Measurements from ENCODE around the gene PPP6R2.

PPP6R2 gene

DNA sequence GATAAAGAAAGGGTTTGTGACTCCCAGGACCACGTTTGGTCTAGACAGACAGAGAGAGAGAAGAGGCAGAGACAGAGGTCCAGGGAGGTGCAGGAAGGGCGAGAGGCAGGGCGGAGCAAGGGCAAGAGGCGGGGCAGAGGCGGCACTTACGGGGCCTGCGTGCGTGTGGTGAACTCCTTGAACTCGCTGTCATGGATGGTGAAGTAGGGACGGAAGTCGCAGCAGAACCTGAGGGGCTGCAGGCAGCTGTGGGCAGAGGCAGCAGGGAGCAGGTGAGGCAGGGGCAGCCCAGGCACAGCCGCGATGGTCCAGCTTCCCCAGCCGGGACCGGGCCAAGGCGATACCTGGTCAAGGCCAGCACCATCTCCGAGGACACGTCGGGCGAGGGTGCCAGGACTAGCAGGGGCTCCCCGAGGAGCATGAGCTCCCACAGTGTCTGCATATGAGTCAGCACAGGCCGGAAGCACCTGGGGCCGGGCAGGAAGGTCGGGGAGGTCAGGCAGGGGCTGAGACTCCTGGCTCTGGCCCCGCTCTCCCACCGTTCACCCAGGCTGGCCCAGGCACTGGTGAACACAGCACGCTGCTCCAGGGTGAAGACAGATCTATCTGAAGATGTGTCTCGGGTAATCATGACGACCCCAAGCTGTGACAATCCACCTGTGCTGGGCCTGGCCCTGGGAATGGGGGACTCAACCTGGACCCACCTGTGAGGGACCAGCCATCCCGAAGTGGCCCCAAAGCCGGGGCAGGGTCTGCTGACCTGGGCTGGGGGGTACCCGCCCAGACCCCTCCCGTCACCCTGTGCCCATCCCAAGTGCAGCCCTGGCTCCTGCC lies 28.5 kb upstream of the PPP6R2 start:
- no peak for DNase-seq (ENCODE audit: low read depth)
- Histone ChIP-seq H3K9ac (ENCODE audit: low read length) (no peak overlapping the region), H3K4me3 (ENCODE audit: low read length) (no peak overlapping the region), H3K27me3 (replicated peaks; ENCODE audit: control insufficient read depth, insufficient read depth, low read length) (no peaks in the 10 kb centered on the region), H3K9me3 (ENCODE audit: control insufficient read depth, low read length) (no peaks in the 10 kb centered on the region), H3K4me1 (ENCODE audit: control insufficient read depth, insufficient read depth, low read length) (no peaks in the 10 kb centered on the region), H3K36me3 (ENCODE audit: control insufficient read depth, insufficient read depth, low read length, severe bottlenecking) (no peaks in the 10 kb centered on the region)

- no peaks in the 10 kb centered on the region for H3K9me3 ChIP-seq (ENCODE audit: control insufficient read depth, low read length)
- no peak for DNase-seq (ENCODE audit: low read depth)
- no peak overlapping the region for H3K4me3 ChIP-seq (ENCODE audit: low read length)
- no peaks in the 10 kb centered on the region for H3K4me1 ChIP-seq (ENCODE audit: control insufficient read depth, insufficient read depth, low read length)
- H3K27me3 ChIP-seq (replicated peaks; ENCODE audit: control insufficient read depth, insufficient read depth, low read length) = no peaks in the 10 kb centered on the region
- H3K36me3 ChIP-seq (ENCODE audit: control insufficient read depth, insufficient read depth, low read length, severe bottlenecking) = no peaks in the 10 kb centered on the region
- H3K9ac ChIP-seq (ENCODE audit: low read length) = no peak overlapping the region
Measured at GRCh38 chr22:50315289-50316113, 27.6 kb upstream of the PPP6R2 start.

DNA sequence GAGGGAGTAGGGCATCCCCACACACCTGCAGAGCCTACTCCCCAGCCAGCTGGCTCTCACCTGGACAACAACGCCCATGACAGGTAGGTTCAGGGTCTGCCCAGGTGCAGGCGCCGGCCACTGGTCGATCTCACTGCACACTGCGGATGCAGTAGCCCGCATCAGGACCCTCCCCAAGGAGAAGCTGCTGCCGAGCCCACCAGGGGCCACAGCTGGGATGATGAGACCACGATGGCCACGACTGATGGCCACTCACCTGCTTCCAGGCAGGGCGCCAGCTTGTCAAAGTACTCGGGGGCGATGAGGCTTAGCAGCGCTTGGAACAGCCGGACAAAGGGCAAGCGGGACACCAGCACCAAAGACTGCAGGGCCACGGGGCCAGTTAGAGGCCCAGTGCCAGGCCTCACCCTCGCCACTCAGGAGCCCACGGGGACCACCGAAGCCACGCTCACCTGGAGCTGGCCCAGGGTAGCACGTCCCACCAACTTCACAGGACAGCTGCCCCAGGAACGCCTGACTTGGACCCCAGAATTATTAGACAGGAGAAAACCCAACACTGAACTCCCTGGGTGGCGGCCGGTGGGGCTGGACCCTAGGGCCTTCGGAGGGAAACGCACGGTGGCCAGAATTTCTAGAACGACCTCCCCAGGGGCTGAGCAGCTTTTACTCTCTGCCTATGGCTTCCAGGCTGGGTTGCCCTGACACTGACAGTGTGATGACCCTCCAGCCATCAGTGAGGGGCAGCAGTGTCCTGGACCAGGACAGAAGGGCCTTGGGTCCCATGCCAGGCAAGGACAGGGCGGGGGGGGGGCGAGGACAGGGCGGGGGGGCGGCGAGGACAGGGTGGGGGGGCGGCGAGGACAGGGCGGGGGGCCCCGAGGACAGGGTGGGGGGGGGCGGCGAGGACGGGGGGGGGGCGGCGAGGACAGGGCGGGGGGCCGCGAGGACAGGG lies 26.7 kb upstream of the PPP6R2 start:
- DNase-seq (ENCODE audit: low read depth) = no peak
- H3K4me1 ChIP-seq (ENCODE audit: control insufficient read depth, insufficient read depth, low read length) = no peaks in the 10 kb centered on the region
- no peak overlapping the region for H3K9ac ChIP-seq (ENCODE audit: low read length)

DNA sequence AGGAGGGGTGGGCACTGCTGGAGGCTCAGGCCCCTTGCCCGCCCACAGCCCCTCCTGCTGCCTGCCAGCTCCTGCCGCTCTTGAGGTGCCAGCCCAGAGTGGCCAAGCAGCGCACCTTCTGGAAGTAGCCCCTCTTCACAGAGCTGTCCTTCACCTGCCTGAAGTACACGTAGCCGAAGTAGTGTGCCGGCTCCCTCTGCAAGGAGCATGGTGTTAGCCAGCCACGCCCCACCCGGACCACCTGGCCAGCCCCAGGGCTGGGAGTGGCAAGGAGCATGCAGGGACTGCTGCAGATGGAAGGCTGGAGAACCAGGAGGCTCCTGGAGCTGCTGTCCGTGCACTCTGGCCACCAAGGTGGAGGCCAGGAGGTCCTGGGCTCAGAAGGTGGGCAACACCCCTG lies 25.9 kb upstream of the PPP6R2 start:
- H3K27me3 ChIP-seq (replicated peaks; ENCODE audit: control insufficient read depth, insufficient read depth, low read length) = no peaks in the 10 kb centered on the region
- H3K36me3 ChIP-seq (ENCODE audit: control insufficient read depth, insufficient read depth, low read length, severe bottlenecking) = no peaks in the 10 kb centered on the region
- H3K9me3 ChIP-seq (ENCODE audit: control insufficient read depth, low read length) = no peaks in the 10 kb centered on the region
- H3K4me3 ChIP-seq (ENCODE audit: low read length) = no peak overlapping the region
- no peak overlapping the region for H3K9ac ChIP-seq (ENCODE audit: low read length)
- H3K4me1 ChIP-seq (ENCODE audit: control insufficient read depth, insufficient read depth, low read length) = no peaks in the 10 kb centered on the region
- no peak for DNase-seq (ENCODE audit: low read depth)

More for the DNA sequence above, 26.7 kb upstream of the PPP6R2 start:
- H3K4me3 ChIP-seq (ENCODE audit: low read length) = no peak overlapping the region
- H3K27me3 ChIP-seq (replicated peaks; ENCODE audit: control insufficient read depth, insufficient read depth, low read length) = no peaks in the 10 kb centered on the region
- H3K36me3 ChIP-seq (ENCODE audit: control insufficient read depth, insufficient read depth, low read length, severe bottlenecking) = no peaks in the 10 kb centered on the region
- no peaks in the 10 kb centered on the region for H3K9me3 ChIP-seq (ENCODE audit: control insufficient read depth, low read length)

GRCh38 chr22:50317674-50318073 lies 25.5 kb upstream of the PPP6R2 start:
- Histone ChIP-seq H3K36me3 (ENCODE audit: control insufficient read depth, insufficient read depth, low read length, severe bottlenecking) (no peaks in the 10 kb centered on the region), H3K9ac (ENCODE audit: low read length) (no peak overlapping the region), H3K4me1 (ENCODE audit: control insufficient read depth, insufficient read depth, low read length) (no peaks in the 10 kb centered on the region), H3K27me3 (replicated peaks; ENCODE audit: control insufficient read depth, insufficient read depth, low read length) (no peaks in the 10 kb centered on the region), H3K9me3 (ENCODE audit: control insufficient read depth, low read length) (no peaks in the 10 kb centered on the region), H3K4me3 (ENCODE audit: low read length) (no peak overlapping the region)
- DNase-seq (ENCODE audit: low read depth) = no peak

- Histone ChIP-seq H3K27me3 (replicated peaks; ENCODE audit: control insufficient read depth, insufficient read depth, low read length) (no peaks in the 10 kb centered on the region), H3K4me3 (ENCODE audit: low read length) (no peak overlapping the region), H3K4me1 (ENCODE audit: control insufficient read depth, insufficient read depth, low read length) (no peaks in the 10 kb centered on the region), H3K9ac (ENCODE audit: low read length) (no peak overlapping the region), H3K36me3 (ENCODE audit: control insufficient read depth, insufficient read depth, low read length, severe bottlenecking) (no peaks in the 10 kb centered on the region), H3K9me3 (ENCODE audit: control insufficient read depth, low read length) (no peaks in the 10 kb centered on the region)
- DNase-seq (ENCODE audit: low read depth) = no peak
Measured at GRCh38 chr22:50318356-50318697, 24.8 kb upstream of the PPP6R2 start.

- H3K4me3 ChIP-seq (ENCODE audit: low read length) = no peak overlapping the region
- no peaks in the 10 kb centered on the region for H3K4me1 ChIP-seq (ENCODE audit: control insufficient read depth, insufficient read depth, low read length)
- no peak for DNase-seq (ENCODE audit: low read depth)
- H3K36me3 ChIP-seq (ENCODE audit: control insufficient read depth, insufficient read depth, low read length, severe bottlenecking) = no peaks in the 10 kb centered on the region
- H3K27me3 ChIP-seq (replicated peaks; ENCODE audit: control insufficient read depth, insufficient read depth, low read length) = no peaks in the 10 kb centered on the region
- no peak overlapping the region for H3K9ac ChIP-seq (ENCODE audit: low read length)
- H3K9me3 ChIP-seq (ENCODE audit: control insufficient read depth, low read length) = no peaks in the 10 kb centered on the region
Measured at GRCh38 chr22:50318698-50319411, 24.3 kb upstream of the PPP6R2 start.

DNA sequence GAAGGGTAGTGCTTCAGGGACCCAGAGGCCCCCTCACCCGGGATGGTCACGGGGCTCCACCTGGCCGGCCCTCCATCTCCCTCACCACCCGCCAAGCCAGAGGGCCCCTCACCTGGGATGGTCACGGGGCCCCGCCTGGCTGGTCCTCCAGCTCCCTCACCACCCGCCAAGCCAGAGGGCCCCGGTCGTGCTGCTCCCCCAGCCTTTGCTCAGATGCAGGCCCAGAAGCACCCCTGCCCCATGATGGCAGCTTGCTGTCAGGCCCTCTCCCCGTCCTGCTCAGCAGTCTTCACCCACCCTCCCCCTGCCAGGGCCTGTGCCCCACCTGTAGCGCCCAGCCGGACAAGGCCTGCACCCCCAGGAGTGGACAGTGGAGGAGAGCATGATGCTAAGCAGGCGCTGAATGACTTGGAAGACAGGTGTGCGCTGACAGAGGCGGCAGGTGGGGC lies 23.6 kb upstream of the PPP6R2 start:
- Histone ChIP-seq H3K9me3 (ENCODE audit: control insufficient read depth, low read length) (no peaks in the 10 kb centered on the region), H3K4me1 (ENCODE audit: control insufficient read depth, insufficient read depth, low read length) (no peaks in the 10 kb centered on the region), H3K9ac (ENCODE audit: low read length) (no peak overlapping the region), H3K4me3 (ENCODE audit: low read length) (no peak overlapping the region), H3K36me3 (ENCODE audit: control insufficient read depth, insufficient read depth, low read length, severe bottlenecking) (no peaks in the 10 kb centered on the region), H3K27me3 (replicated peaks; ENCODE audit: control insufficient read depth, insufficient read depth, low read length) (no peaks in the 10 kb centered on the region)
- no peak for DNase-seq (ENCODE audit: low read depth)

DNA sequence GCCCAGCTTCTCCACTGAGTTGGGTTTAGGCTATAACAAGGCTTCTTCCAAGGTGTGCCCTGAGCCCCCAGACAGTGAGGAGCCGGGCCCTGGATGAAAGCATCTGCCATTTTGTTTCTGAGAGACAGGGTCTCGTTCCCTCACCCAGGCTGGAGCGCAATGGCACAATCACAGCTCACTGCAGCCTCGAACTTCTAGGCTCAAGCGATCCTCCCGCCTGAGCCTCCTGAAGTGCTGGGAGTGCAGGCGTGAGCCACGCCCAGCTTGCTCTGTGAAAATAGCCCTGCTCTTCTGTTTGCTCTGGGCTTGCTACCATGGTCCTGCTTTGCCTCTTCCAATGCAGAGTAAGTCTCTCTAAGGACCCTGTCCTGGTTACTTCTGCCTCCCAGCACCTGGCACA lies 23.0 kb upstream of the PPP6R2 start:
- DNase-seq (ENCODE audit: low read depth) = no peak
- no peaks in the 10 kb centered on the region for H3K4me1 ChIP-seq (ENCODE audit: control insufficient read depth, insufficient read depth, low read length)
- H3K9ac ChIP-seq (ENCODE audit: low read length) = no peak overlapping the region
- H3K9me3 ChIP-seq (ENCODE audit: control insufficient read depth, low read length) = no peaks in the 10 kb centered on the region
- H3K27me3 ChIP-seq (replicated peaks; ENCODE audit: control insufficient read depth, insufficient read depth, low read length) = no peaks in the 10 kb centered on the region
- H3K4me3 ChIP-seq (ENCODE audit: low read length) = no peak overlapping the region
- H3K36me3 ChIP-seq (ENCODE audit: control insufficient read depth, insufficient read depth, low read length, severe bottlenecking) = no peaks in the 10 kb centered on the region

DNA sequence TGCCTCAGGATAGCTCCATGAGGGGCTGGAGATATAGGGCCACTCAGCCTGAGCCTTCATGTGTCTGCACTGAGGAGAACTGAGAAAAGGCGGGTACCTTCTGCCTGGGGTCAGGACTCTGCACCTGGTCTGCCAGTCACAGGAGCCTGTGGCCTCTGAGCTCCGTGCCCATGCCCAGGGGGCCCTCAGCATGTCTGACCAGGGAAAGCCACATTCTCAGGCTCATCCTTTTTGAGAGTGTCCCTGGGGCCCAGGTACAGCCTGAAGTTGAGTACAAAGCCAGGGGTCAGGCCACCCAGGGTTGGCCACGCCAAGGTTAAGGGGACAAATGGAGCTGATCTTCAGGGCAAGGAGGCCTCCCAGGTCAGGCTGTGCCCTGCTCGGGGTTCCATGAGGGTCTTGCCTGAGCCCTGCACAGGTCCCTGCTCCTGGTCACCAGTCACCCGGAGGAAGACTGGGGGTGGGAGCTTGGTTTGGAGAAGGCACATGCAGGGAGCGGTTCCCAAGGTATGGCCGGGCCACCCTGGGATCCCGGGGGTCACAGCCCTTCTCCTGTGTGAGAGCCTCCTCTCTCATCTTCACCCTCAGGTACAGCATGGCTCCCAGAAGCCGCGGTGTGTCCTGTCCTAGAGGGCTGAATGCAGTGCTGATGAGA lies 22.3 kb upstream of the PPP6R2 start:
- no peak overlapping the region for H3K9ac ChIP-seq (ENCODE audit: low read length)
- no peaks in the 10 kb centered on the region for H3K27me3 ChIP-seq (replicated peaks; ENCODE audit: control insufficient read depth, insufficient read depth, low read length)
- no peaks in the 10 kb centered on the region for H3K4me1 ChIP-seq (ENCODE audit: control insufficient read depth, insufficient read depth, low read length)
- no peak overlapping the region for H3K4me3 ChIP-seq (ENCODE audit: low read length)
- H3K36me3 ChIP-seq (ENCODE audit: control insufficient read depth, insufficient read depth, low read length, severe bottlenecking) = no peaks in the 10 kb centered on the region
- DNase-seq (ENCODE audit: low read depth) = no peak
- no peaks in the 10 kb centered on the region for H3K9me3 ChIP-seq (ENCODE audit: control insufficient read depth, low read length)

Measured in adipocyte (in vitro differentiated cells).